B cell (primary cell): Measurements from ENCODE around the gene NUP62.

Source experiments
- EZH2 ChIP-seq: IDR thresholded peaks from 2 replicates; pipeline ENCODE4 v1.6.1; 2012; ENCODE audit warnings: borderline replicate concordance, low read depth, mild to moderate bottlenecking, moderate library complexity, low read length; ENCODE audit not compliant: insufficient read depth, poor library complexity, severe bottlenecking
- TF ChIP-seq, protein P1 (sequence below): fragments of 200-600 bp; IDR thresholded peaks from one replicate; pipeline ENCODE4 v1.8.0; 2022; ENCODE audit warnings: antibody characterized with exemption, mild to moderate bottlenecking

DNA sequence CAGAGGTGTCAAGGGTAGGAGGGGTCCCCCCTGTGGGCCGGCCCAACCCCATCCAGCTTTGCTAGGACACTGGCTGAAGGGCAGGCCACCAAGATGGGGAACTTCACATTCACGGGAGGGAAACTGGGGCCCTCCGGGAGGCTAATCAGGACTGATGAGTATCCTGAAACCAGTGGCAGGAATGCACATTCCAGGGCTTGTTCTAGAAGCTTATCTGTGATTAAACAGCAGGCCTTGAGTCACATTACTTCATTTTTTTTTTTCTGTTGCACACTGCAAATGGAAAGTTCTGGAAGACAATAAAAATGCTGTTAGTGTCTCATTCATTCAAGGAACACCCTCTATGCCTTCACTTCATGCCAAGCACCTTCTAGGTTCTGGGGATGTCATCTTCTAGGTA, 47.2 kb upstream of the NUP62 start:
- TF ChIP-seq, protein P1, sequence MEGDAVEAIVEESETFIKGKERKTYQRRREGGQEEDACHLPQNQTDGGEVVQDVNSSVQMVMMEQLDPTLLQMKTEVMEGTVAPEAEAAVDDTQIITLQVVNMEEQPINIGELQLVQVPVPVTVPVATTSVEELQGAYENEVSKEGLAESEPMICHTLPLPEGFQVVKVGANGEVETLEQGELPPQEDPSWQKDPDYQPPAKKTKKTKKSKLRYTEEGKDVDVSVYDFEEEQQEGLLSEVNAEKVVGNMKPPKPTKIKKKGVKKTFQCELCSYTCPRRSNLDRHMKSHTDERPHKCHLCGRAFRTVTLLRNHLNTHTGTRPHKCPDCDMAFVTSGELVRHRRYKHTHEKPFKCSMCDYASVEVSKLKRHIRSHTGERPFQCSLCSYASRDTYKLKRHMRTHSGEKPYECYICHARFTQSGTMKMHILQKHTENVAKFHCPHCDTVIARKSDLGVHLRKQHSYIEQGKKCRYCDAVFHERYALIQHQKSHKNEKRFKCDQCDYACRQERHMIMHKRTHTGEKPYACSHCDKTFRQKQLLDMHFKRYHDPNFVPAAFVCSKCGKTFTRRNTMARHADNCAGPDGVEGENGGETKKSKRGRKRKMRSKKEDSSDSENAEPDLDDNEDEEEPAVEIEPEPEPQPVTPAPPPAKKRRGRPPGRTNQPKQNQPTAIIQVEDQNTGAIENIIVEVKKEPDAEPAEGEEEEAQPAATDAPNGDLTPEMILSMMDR, result no peak
- TF ChIP-seq EZH2, result no peak
